Measurements from ENCODE around the gene TMEM11.

TMEM11 gene

DNA sequence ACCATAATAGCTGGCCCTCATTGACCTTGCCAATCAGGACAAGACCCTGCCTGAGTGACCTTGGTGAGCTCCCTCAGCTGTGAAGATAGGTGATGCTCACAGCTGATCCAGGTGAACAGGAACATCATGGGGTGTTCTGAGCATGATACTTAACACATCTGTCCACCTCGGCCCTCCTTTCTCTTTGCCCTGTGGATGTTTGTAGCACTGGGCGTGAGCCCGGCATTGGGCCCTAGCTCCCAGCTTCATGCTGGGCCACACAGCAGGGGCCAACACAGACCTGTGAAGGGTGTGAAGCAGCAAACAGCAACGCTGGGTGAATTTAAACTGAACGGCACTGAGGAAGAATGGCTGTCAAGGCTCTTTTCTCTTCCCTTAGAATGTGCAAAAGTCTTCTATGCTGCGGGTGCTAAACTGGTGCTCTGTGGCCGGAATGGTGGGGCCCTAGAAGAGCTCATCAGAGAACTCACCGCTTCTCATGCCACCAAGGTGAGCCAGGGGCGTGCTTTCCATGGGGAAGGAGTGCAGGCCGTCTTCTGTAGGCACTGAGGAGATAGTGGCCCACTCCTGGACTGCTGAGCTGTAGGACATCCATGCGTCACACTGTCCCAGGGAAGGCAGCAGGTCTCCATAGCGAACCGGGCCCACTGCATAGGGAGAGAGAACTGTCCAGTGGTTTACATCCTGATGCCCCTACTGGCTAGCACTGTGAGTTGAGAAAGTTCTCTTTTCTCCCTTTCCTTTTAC lies 35.9 kb downstream of the TMEM11 start:
- DNase-seq: no peak

DNA sequence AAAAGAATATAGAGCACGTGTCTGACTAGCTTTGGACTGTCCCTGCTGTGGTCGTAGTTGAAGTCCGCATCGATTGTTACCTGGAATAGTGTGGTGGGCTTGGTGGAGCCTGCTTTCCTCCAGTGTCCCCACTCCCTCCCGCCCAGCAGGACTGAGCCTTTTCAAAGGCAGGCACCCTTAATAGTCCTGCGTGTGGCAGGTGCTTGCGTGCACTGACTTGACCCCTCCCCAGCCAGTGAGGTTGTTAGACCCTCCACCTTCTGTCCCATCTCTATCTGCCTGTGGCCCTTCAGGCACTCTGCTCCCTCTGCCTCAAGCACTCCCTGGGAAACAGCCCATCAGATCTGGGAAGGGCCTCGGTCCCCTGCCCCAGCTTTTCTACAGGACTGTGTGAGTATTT lies 36.6 kb downstream of the TMEM11 start:
- DNase-seq: no peak

- no peak for DNase-seq
Observed at GRCh38 chr17:21176773-21177395, 37.1 kb downstream of the TMEM11 start.

- DNase-seq: no peak
Observed at GRCh38 chr17:21174713-21175112, 39.2 kb downstream of the TMEM11 start.

DNA sequence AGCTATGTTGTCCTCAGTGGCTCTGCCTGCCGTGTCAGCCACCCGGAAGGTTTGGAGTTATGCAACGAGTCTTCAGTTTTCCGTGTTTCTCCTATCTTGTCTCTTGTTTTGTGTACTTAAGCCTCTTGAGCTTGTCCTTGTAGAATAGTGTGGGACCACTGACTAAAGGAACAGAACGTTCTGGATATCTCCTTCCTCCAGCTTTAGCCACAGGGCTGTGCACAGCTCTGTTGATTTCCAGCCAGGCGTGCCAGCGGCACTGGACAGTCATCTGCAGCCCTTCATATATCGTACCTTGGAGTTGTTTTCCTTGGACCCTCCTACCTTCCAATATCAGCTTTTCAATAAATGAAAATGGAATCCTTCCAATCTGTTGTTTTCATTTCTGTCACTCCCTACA lies 39.8 kb downstream of the TMEM11 start:
- DNase-seq: no peak

DNA sequence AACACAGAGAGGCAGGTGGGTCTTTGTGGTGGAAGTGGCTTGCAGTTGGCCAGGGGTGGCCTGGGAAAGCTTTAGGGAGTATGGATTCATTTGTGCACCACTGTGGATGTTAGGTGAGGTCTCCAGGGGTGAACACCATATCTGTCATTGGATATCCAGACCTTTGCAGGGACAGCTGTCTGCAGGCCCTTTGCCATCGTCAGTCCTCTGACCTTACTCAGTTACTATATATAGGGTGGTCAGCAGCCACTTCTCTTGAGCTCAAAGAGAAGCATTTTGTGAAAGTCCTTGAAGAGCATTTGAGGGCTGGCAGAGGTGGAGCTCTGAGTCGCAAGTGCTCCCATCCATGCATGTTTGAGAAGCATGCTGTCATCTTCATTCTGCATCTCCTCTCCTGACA lies 40.4 kb downstream of the TMEM11 start:
- no peak for DNase-seq

DNA sequence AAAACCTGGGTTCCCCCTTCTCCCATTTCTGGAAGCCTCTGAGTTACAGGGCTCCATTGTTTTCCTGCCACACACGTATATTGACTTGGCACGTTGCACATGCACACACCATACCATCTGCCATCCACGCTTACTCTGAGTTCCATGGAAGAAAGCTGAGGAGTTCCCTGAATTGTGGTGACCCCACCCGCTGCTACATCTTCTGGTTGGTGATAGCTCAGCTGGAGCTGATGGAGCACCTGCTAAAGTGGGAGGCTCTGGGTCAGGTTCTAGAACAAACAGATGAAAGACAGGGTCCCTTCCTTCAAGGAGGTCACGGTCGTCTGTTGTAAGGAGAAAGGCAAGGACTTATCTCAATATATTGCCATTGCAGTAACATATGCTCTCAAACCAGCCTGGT lies 41.1 kb downstream of the TMEM11 start:
- DNase-seq: no peak

DNA sequence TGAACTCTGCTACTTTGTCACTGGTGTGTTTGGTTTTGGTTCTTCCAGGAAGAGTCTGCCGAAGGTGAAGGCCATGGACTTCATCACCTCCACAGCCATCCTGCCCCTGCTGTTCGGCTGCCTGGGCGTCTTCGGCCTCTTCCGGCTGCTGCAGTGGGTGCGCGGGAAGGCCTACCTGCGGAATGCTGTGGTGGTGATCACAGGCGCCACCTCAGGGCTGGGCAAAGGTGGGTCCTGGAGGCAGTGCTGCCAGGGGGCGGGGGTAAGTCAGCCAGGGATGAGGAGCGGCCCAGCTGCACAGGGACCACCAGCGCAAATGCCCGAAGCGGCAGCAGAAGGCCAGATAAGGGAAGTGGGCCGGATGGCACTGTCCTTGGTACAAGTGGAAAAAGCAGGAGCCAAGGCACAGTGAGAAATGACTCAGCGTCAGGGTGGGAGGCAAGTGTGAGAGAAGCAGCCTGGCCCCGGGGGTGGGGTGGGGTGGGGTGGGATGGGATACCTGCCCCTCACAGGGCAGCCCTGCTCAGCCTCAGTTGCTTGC lies 41.9 kb downstream of the TMEM11 start:
- DNase-seq: no peak

- DNase-seq: no peak
Observed at GRCh38 chr17:21171309-21171922, 42.5 kb downstream of the TMEM11 start.

- DNase-seq: no peak
Observed at GRCh38 chr17:21170809-21171208, 43.2 kb downstream of the TMEM11 start.

GRCh38 chr17:21169496-21169895 lies 44.5 kb downstream of the TMEM11 start:
- no peak for DNase-seq

DNA sequence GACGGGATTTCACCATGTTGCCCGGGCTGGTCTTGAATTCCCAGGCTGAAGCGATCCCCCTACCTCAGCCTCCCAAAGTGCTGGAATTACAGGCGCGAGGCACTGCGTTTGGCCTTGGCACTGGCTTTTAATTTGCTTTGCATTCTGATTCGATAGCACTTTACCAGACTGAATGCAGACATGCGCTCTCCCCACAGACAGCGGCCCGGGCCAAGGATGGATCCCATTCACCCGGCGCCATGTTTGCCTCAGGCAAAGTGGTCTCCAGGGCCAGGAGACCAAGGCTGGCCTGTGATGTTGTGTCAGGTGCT lies 45.5 kb downstream of the TMEM11 start:
- no peak for DNase-seq

- no peak for DNase-seq
Observed at GRCh38 chr17:21167303-21167702, 46.7 kb downstream of the TMEM11 start.

DNA sequence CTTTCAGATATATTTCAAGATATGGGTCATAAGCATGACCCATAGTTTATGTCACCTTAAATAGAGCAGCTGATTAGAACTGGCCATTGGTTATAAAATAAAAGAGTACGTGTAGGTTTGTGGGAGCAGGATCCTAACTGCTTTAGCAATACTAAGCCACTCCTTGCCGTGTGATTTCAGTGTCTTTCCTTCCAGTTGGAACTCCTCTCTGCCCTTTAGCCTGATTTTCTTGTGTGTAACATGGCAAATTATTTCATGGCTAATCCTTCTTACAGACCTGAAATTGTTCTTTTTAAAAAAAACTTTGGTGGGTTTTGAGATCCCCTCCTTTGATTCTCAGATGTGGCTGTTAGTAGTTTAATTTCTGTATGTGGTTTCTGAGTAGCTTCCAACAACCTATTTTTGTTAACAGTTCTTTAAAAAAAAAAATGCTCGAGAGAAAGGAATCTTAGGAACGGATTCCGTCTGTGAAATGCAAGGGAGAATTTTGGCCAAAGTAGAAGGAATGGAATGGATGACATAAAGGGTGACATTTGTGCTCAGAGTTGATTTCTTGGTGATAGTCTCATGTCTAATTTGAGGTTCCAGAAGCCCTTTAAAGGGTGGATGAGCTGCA lies 47.3 kb downstream of the TMEM11 start:
- no peak for DNase-seq

- DNase-seq: no peak
Observed at GRCh38 chr17:21165922-21166594, 47.9 kb downstream of the TMEM11 start.

DNA sequence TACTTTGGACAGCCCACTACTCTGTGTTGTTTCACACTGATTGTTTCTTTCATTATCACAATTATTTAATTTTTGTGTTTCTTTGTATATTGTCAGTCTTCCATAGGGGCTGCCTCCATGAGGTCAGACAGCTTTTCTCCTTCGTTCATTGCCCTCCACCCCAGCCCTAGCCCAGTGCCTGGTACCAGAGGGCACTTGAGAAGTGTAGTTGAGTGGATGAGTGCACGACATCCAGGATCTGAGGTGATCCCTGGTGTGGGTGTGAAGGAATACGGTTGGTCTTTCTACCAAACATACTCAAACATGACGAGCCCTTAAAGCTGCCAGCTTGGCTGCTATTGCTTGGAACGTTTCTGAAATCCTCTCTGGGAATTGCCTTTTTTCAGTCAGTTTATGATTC lies 49.3 kb downstream of the TMEM11 start:
- no peak for DNase-seq

- no peak for DNase-seq
Observed at GRCh38 chr17:21164216-21164615, 49.7 kb downstream of the TMEM11 start.

- DNase-seq: no peak
Observed at GRCh38 chr17:21163101-21163500, 50.9 kb downstream of the TMEM11 start.

DNA sequence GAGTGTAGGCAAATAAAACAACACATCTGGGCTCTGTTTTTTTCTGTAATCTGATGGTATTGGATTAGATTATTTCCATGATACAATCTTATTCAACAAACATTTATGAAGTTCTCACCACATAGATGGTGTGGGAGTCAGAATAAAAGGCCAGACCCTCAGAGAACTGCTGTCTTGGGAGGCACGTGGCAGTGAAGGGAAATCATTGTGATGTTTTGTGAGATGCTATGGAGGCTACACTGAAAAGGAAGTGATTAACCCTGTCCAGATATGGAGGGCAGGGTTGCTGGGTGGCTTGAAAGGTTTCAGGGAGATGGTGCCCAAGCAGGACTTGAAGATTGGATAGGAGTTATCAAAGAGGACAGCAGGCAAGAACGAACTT lies 51.6 kb downstream of the TMEM11 start:
- no peak for DNase-seq

DNA sequence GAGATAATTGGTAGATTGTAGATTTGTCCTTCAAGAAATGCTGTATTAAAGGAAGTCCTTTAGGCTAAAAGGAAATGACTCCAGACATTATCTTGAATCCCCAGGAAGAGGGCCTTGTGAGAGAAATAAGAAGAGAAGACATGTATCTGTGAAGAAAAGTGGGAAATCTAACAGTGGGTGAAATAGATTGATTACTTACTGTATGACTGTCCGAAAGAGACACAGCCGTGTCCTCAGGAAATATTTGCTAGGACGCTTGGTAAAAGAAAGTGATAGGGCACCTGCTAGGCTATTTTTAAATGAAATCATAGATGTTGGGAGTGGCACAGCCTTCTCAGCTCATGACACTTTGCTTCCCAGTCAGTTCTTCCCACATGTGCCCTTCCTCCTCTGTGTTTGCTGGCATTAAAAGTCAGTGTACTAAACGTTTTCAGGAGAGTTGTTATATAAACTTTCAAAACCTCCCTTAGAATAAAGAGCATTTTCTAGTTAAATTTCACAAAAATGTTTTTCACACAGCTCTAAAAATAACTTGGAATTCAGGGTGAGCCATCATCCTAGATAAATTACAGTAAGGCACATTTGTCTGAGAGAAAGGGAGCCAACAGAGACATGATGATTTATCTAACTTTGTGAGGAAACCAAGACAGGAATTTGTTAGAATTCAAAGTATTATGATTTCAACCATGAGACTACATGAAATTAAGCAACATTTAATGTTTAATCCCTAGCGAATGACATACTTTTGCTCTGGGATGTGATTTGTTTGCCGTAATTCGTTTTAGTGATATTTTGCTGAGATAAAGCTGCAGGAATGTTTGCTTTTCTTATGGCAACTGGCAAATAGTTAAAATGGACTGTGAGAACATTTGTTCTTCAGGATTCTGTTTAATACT lies 52.2 kb downstream of the TMEM11 start:
- DNase-seq: no peak

- DNase-seq: no peak
Observed at GRCh38 chr17:21160401-21160800, 53.6 kb downstream of the TMEM11 start.

All from T1000 (cell line).